HepG2 (cell line): Measurements from ENCODE around the gene LDB3. TPM values are rescaled to one million over a fixed set of nuclear protein-coding genes. Genes with fewer than 3 reads are reported as not detected.

ENCODE experiments used
- ATAC-seq: fragments of 200-7000 bp; cut with Tn5 transposase; 3 replicates; pipeline ENCODE4 v1.9.1; 2020; ENCODE audit warnings: mild to moderate bottlenecking, moderate library complexity
- BruUV-seq: library from RNA; stranded (reverse); fragments of 400-500 nt; replicated peaks from 2 replicates; lab custom pipeline; 2021; lab: Mats Ljungman, UMichigan
- CTCF ChIA-PET: fragments of 300-600 bp; formaldehyde crosslinking; extraction: SDS; loops from one replicate; lab custom pipeline; 2021; ENCODE audit warnings: low total read pairs, inconsistent platforms, low intra/inter-chr PET ratio; lab: Yijun Ruan, JAX
- POLR2A ChIA-PET: fragments of 350-600 bp; sonication (Branson Sonifier 250); formaldehyde crosslinking; loops from one replicate; lab custom pipeline; 2020; ENCODE audit warnings: antibody characterized with exemption, inconsistent platforms; lab: Yijun Ruan, JAX
- DNase-seq: peaks from one replicate; pipeline ENCODE4 v3.0.0-alpha.2; 2015; ENCODE audit warnings: low spot score
- FAIRE-seq: peaks from 3 replicates; lab custom pipeline; 2011; peaks lifted over from hg19 to GRCh38; lab: Jason Lieb, UNC
- H2AFZ ChIP-seq: one replicate; pipeline ENCODE4 v1.6.1; 2011; ENCODE audit warnings: low read length, inconsistent platforms
- H3K27ac ChIP-seq: fragments of 300-600 bp; 3 replicates; pipeline ENCODE4 v1.8.0; 2011; ENCODE audit warnings: mixed run types, mild to moderate bottlenecking, mixed read lengths, low read length, inconsistent platforms; ENCODE audit not compliant: insufficient read depth; ENCODE audit errors: extremely low read length
- H3K27me3 ChIP-seq, 2 experiments: fragments of 200-600 bp in 1 of 2; 2 replicates in 1 of 2; 3 replicates in 1 of 2; pipeline versions ENCODE4 v1.6.0 to v1.8.0; 2011; ENCODE audit warnings: low read length in 2 of 2, mild to moderate bottlenecking in 2 of 2, moderate library complexity in 2 of 2, inconsistent platforms in 1 of 2; ENCODE audit not compliant: insufficient read depth in 2 of 2, control insufficient read depth in 1 of 2
- H3K36me3 ChIP-seq, 2 experiments: fragments of 200-600 bp in 1 of 2; replicated peaks in 1 of 2; 2 replicates in 1 of 2; 3 replicates in 1 of 2; pipeline versions ENCODE4 v1.5.1 to v1.8.0; 2011; ENCODE audit warnings: low read length in 2 of 2, inconsistent platforms in 1 of 2; ENCODE audit not compliant: insufficient read depth in 2 of 2, control insufficient read depth in 1 of 2
- H3K4me1 ChIP-seq: 2 replicates; pipeline ENCODE4 v1.5.1; 2012; ENCODE audit warnings: low read length, inconsistent platforms; ENCODE audit not compliant: insufficient read depth
- H3K4me2 ChIP-seq: 2 replicates; pipeline ENCODE4 v1.6.0; 2011; ENCODE audit warnings: low read depth, low read length, inconsistent platforms
- H3K4me3 ChIP-seq, 3 experiments: fragments of 200-600 bp in 1 of 3; sonication (generic), shearing (Covaris generic) in 1 of 3; replicated peaks in 1 of 3; 2 replicates each; pipeline ENCODE4 v1.5.1; 2011 to 2016; ENCODE audit warnings: low read length in 3 of 3, inconsistent platforms in 2 of 3, low read depth in 2 of 3, mild to moderate bottlenecking in 2 of 3, control low read depth in 1 of 3, mixed read lengths in 1 of 3; ENCODE audit not compliant: insufficient read depth in 1 of 3
- H3K79me2 ChIP-seq: one replicate; pipeline ENCODE4 v1.6.1; 2011; ENCODE audit warnings: low read length, inconsistent platforms; ENCODE audit not compliant: insufficient read depth
- H3K9ac ChIP-seq: 2 replicates; pipeline ENCODE4 v1.6.0; 2011; ENCODE audit warnings: mild to moderate bottlenecking, low read depth, low read length, inconsistent platforms; ENCODE audit not compliant: insufficient read depth
- H3K9me3 ChIP-seq: 2 replicates; pipeline ENCODE4 v1.5.1; 2012; ENCODE audit warnings: mild to moderate bottlenecking, low read length
- H4K20me1 ChIP-seq: 2 replicates; pipeline ENCODE4 v1.6.0; 2011; ENCODE audit warnings: inconsistent platforms, mild to moderate bottlenecking, low read length, moderate library complexity; ENCODE audit not compliant: insufficient read depth
- CBX5 ChIP-seq: sonication (generic); formaldehyde crosslinking; IDR thresholded peaks from 2 replicates; pipeline ENCODE4 v1.4.0; 2020; ENCODE audit warnings: missing genetic modification reagents, borderline replicate concordance
- CSRNP1 ChIP-seq: sonication (generic); formaldehyde crosslinking; IDR thresholded peaks from 2 replicates; pipeline ENCODE4 v1.8.1; 2023; ENCODE audit warnings: mild to moderate bottlenecking, missing genetic modification reagents
- DDIT3 ChIP-seq: sonication (generic); formaldehyde crosslinking; IDR thresholded peaks from 2 replicates; pipeline ENCODE4 v1.4.0; 2020; ENCODE audit warnings: mild to moderate bottlenecking, missing genetic modification reagents
- ELF4 ChIP-seq: sonication (generic); formaldehyde crosslinking; IDR thresholded peaks from 2 replicates; pipeline ENCODE4 v1.5.0; 2020; ENCODE audit warnings: missing genetic modification reagents, mild to moderate bottlenecking, moderate library complexity, borderline replicate concordance
- ESRRA ChIP-seq: sonication (generic); formaldehyde crosslinking; IDR thresholded peaks from 2 replicates; pipeline ENCODE4 v1.5.1; 2020; ENCODE audit warnings: mild to moderate bottlenecking, low read depth, missing genetic modification reagents
- HIC2 ChIP-seq: sonication (generic); formaldehyde crosslinking; IDR thresholded peaks from 2 replicates; pipeline ENCODE4 v1.9.0; 2022; ENCODE audit warnings: low read depth, missing genetic modification reagents
- NKX3-1 ChIP-seq: sonication (generic); formaldehyde crosslinking; IDR thresholded peaks from 2 replicates; pipeline ENCODE4 v1.5.0; 2020; ENCODE audit warnings: missing genetic modification reagents
- PAXIP1 ChIP-seq: sonication (generic); formaldehyde crosslinking; conservative IDR thresholded peaks from 2 replicates; pipeline ENCODE4 v1.4.0; 2020; ENCODE audit warnings: mild to moderate bottlenecking, missing genetic modification reagents, moderate library complexity
- PPARG ChIP-seq: conservative IDR thresholded peaks from 2 replicates; pipeline ENCODE4 v1.6.1; 2016; ENCODE audit warnings: missing biosample characterization, missing genetic modification reagents
- PRDM15 ChIP-seq: sonication (generic); formaldehyde crosslinking; IDR thresholded peaks from 2 replicates; pipeline ENCODE4 v1.4.0; 2020; ENCODE audit warnings: missing genetic modification reagents
- ZMYM3 ChIP-seq: sonication (generic); formaldehyde crosslinking; IDR thresholded peaks from 2 replicates; pipeline ENCODE4 v1.5.1; 2020; ENCODE audit warnings: mild to moderate bottlenecking, missing genetic modification reagents
- ZNF326 ChIP-seq: sonication (generic); formaldehyde crosslinking; IDR thresholded peaks from 2 replicates; pipeline ENCODE4 v1.4.0; 2020; ENCODE audit warnings: missing genetic modification reagents, borderline replicate concordance
- WGBS: methylation state at CpG from one replicate; pipeline ENCODE4 v1.1.6; 2017; ENCODE audit warnings: low lambda C conversion rate; 5-methylcytosine and 5-hydroxymethylcytosine counted together
- in situ Hi-C: cut with HindIII; loops from 2 replicates; pipeline ENCODE4 v1.10.0; 2017; ENCODE audit warnings: low pct_unique_long_range_greater_than_20kb; ENCODE audit not compliant: extremely low pct_ligation_motif_present
- intact Hi-C: fragments of 100-400 bp; cut with micrococcal nuclease; formaldehyde crosslinking; loops from one replicate; pipeline ENCODE4 v1.10.0; 2022; ENCODE audit not compliant: unreplicated experiment
- polyA plus RNA-seq, 8 experiments: library from polyadenylated mRNA; depleted of rRNA in 3 of 8; stranded (reverse) in 7 of 8; unstranded in 1 of 8; fragments of >200 nt; fragmentation: Illumina TruSeq in 4 of 8; extraction: Trizol in 4 of 8; gene quantifications; 2 replicates each; pipeline versions ENCODE4 v1.2.1 to v1.2.3, GENCODE V29; 2011 to 2016; ENCODE audit warnings: low read depth in 4 of 8, missing spikeins in 1 of 8, mixed read lengths in 1 of 8; ENCODE audit not compliant: insufficient read depth in 1 of 8
- total RNA-seq, 5 experiments: library from RNA; depleted of rRNA; stranded (reverse); fragments of >200 nt; fragmentation: Illumina TruSeq; extraction: Trizol; gene quantifications; 2 replicates each; pipeline ENCODE4 v1.2.3, GENCODE V29; 2016; ENCODE audit warnings: low read depth in 1 of 5

Gene LDB3
- total and polyA plus RNA-seq, 2 of the 13 experiments (the other 11 are each of a cell fraction or from before 2014, with no cell fraction given) = not detected

- WGBS = 0% methylated on average over 3 of the region's 3 CpGs
- Histone ChIP-seq H4K20me1 (peaks cover 25% of the 10 kb centered on the region), H3K4me3 (peak overlapping the region; percentile 82 to 94 (median 86); a peak in 5 of 6 replicates), H3K9ac (peak overlapping the region; percentile 84), H3K79me2 (peaks cover 73% of the 10 kb centered on the region), H3K4me2 (peak overlapping the region; percentile 79), H3K4me1 (peaks cover 45% of the 10 kb centered on the region), H2AFZ (no peak overlapping the region), H3K36me3 (no peaks in the 10 kb centered on the region), H3K27me3 (no peaks in the 10 kb centered on the region; a peak in 1 of 5 replicates), H3K9me3 (no peaks in the 10 kb centered on the region), H3K27ac (peak overlapping the region; percentile 27)
- POLR2A ChIA-PET = no interaction called here
- CTCF ChIA-PET = no interaction called here
- peak; percentile 60 for FAIRE-seq
- peak; percentile 44 for DNase-seq
- no TSS peak for BruUV-seq
- in situ Hi-C loops = no loop called here
- intact Hi-C loops = loop anchor here (2.0 to 5.0 kb wide), 2 partner anchors 16 to 138 kb away; no protein-coding TSS in a partner anchor
- ATAC-seq = no peak
- TF ChIP-seq CSRNP1 (CRISPR knock-in tag) = no peak
- TF ChIP-seq PPARG (CRISPR knock-in tag) = no peak
- TF ChIP-seq DDIT3 (CRISPR knock-in tag) = no peak
- no peak for TF ChIP-seq HIC2 (CRISPR knock-in tag)
- TF ChIP-seq NKX3-1 (CRISPR knock-in tag) = no peak
- no peak for TF ChIP-seq PRDM15 (CRISPR knock-in tag)
- TF ChIP-seq PAXIP1 (CRISPR knock-in tag) = 0 out of 2 replicates have a peak, but pooled peaks have one; percentile 36
- TF ChIP-seq CBX5 (CRISPR knock-in tag) = no peak
- no peak for TF ChIP-seq ZMYM3 (CRISPR knock-in tag)
- TF ChIP-seq ZNF326 (CRISPR knock-in tag) = no peak
- TF ChIP-seq ESRRA (CRISPR knock-in tag) = no peak
- no peak for TF ChIP-seq ELF4 (CRISPR knock-in tag)
Measured at GRCh38 chr10:86759073-86759672, 90.9 kb downstream of the LDB3 start.
